ENCODE data around the gene IL22RA1.
A peak's percentile ranks its signal among the peaks of the same experiment; 100 is the strongest.

The IL22RA1 gene, protein sequence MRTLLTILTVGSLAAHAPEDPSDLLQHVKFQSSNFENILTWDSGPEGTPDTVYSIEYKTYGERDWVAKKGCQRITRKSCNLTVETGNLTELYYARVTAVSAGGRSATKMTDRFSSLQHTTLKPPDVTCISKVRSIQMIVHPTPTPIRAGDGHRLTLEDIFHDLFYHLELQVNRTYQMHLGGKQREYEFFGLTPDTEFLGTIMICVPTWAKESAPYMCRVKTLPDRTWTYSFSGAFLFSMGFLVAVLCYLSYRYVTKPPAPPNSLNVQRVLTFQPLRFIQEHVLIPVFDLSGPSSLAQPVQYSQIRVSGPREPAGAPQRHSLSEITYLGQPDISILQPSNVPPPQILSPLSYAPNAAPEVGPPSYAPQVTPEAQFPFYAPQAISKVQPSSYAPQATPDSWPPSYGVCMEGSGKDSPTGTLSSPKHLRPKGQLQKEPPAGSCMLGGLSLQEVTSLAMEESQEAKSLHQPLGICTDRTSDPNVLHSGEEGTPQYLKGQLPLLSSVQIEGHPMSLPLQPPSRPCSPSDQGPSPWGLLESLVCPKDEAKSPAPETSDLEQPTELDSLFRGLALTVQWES

DNA sequence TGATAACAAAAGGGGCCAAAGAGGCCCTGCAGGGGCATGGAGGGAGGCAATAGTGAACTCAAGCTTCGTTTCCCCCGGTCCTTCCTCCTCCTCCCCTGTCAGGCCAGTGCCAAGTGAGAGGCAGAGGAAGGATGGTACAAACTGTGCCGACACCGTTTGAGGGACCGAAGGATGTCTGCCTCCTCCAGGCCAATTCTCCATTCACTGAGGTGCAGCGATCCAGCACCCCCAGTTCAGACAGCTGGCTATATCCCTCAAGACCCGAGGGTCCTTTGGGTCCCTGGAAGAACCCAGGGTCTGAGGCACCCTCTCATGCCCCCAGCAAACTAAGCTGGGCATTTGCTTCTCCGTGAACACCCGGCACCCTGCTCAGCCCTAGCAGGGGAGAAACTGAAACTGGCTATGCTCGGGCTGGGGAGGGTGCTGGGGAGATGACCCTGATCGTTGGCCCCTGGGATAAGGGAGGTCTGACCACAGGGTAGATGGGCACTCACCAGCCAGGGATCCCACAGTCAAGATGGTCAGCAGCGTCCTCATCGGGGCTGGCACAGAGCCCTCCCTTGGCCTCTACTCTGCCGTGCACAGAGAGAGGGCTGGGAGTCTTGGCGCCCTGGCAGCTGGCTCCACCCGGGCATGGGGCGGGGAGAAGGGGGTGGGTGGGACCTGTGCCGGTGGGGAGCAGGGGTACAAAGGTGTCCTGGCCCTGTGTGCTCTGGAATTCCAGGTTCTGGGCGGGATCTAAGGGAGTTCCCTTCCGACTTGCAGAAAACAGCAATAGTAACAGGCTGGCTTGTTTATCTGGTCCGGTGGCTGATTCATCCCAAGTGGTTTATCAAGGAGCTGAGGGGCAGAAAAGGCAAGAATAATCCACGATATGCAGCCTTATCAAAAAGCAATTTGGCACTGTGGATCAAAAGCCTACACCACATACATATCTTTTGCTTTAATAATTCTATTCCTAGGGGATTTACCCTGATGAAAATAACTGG, at the start of gene IL22RA1:
Gene IL22RA1 (minus strand): TSS at position 595 of the 989 bp plus-strand sequence. CDS start 58 bp downstream, at position 537.
- DNase-seq, result no peak

DNA sequence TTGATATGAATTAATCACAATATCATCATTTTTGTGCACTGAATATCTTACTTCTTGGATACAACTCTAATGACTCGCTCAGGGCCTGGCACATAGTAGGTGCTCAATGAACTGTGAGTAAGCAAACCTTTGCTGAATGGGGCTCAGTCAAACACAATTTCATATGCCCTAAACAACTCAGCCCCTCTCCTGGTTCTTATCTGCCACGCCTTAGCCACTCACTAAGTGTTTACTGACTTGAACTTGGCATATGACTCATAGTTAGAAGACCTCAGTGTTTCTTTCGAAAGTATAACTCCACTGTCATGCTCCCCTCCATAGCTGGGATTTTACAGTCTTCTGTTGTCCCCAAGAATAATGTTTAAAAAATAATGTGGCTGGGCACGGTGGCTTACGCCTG, 48.9 kb upstream of the IL22RA1 start:
- peak; percentile 83 for DNase-seq

DNA sequence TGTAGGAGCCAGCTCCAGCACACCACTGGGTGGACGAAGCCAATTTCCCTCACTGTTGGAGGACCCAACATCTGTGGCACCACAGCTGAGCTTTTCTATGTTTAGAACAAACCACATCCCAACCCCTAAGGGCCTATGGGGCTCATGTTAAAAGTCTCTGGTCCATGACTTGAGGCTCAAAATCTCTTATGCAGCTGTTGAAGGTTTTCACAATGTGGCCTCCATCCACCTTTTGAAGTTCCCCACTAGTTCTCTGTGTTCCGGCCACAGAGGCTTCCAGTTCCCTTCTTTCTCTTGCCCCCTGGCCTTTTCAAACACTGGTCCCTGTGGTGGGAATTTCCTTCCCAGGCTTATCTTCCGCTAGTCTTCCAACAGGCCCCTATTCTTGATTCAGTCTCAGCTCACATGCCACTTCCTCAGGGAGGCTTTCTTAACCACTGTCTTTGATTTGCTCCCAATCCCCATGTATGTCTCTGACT, 48.1 kb upstream of the IL22RA1 start:
- DNase-seq, result no peak

DNA sequence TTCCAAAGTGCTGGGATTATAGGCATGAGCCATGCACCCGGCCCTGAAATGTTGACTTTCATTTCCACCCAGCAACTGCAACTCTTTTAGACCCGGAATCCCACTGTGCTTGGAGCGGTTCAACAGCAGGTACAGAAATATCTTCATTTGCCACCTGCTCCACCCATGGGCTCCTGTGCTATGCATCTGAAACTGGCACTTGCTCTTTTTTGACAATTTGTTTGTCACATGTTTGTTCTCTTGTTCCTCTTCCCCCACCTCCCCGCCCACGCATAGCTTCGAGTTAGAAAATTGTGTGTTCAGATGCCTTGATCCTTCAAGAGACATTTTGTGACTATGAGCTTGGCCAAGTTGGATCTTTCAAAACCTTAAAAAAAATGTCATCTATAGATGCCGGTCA, 46.6 kb upstream of the IL22RA1 start:
- peak; percentile 41 for DNase-seq

DNA sequence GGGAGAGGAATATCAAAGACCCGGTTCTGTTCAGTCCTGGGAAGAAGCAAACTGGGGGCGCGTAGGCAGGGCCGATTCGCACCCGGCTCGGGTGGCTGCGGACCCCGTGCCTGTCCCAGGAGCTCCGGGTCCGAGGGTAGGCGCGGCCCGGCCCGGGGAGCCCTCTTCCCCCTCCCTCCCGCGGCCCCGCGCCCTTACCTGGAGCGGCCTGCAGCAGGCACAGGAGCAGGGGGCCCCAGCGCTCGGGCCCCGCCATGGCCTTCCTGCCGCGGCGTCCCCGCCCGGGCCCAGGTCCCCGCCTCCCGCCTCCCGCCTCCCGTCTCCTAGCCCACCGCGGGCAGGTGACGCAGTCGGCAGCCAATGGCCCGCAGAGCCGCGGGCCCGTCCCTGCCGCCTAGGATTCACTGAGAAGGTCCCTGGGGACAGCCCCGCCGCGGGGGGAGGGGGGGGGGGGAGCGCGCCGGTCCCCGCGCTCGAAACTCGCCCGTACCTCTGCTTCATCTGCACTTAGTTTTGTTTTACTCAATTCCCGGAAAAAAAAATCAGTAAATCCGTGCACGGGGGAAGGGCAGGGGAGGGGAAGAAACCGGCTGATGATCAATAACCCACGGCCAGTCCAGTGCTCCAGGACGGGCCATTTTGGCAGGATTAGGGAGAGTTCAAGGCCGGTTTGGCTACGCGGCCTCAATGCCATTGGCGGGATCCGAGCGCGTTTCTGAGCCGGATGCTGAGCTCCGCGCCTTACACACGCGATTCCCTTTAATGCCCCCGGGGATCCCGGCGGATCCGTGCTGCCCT, 44.3 kb upstream of the IL22RA1 start, which contains the start of gene IFNLR1:
Gene IFNLR1 (minus strand): TSS at position 297 of the 798 bp plus-strand sequence. CDS start 41 bp downstream, at position 256.
- DNase-seq, result peak; percentile 72

DNA sequence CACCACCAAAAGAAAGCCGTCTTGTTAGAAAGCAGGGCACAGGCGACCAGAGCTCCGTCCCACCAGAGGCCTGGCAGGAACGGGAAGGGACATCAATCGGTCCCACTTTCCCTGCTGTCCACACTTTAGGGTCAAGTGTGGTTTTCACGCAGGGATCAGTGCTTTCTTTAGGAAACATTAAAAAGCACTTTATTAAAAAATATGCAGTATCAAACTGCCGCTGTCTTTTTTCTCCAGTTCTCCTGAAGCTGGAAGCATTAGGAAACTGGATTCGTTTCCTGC, 43.7 kb upstream of the IL22RA1 start:
- DNase-seq, result no peak

DNA sequence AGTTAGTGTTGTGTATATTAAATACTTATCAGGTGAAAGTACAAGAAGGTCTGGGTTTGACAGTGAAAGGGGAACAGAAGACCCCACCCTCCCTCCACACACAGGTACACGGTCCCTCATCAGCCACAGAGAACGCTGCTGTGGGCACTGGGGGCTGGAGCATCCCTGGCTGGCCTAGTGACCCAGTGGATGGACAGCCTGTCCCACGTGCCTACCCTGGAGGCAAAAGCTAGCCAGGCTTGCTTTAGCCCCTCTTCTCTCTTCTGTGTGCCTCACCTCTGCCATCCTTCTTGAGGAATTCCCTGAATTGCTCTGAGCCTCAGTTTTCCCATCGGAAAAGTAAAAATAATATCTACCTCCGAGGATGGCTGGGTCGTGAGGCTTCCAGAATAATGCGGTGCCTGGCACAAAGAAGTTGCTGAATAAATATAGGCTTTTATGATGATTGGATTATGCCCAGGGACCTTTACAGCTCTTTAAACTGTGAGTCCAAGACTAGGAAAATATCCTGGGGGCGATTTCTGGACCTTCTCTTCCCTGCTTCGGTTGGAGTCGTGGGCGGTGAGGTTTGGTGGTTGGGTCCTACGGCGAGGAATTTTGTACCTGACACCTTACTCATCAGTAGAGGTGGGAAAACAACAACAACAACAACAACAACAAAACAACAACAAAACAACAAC, 43.2 kb upstream of the IL22RA1 start:
- no peak for DNase-seq

DNA sequence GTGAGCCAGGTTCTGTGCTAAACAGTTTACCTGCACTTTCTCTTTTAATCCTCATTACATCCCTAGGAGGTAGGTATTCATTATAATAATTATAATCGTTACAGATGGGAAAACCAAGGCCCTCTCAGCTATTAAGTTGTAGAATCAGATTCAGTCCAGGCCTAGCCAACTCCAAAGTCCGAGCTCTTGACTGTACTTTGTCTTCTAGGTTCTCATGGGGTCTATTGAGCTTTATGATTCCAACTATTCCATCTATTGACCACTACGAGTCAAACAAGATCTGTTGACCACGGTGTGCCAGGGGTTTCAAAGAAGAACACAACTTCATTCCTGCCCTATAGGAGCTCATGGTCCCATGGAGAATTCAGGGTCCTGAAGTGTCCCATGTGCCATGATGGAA, 42.1 kb upstream of the IL22RA1 start:
- no peak for DNase-seq

DNA sequence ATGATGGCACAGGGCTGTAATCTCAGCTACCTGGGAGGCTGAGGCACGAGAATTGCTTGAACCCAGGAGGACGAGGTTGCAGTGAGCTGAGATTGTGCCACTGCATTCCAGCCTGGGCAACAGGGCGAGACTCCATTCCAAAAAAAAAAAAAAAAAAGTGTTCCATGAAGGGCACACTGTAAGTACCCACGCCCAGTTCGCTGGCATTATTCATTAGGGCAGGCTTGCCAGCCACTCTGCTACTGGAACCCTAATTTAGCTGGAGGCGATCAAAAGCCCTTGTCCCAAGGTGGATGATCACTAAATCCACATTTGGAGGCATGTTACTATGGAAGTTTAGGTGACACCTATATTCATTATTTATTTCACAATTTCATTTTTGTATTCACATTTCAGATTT, 39.1 kb upstream of the IL22RA1 start:
- DNase-seq, result no peak

DNA sequence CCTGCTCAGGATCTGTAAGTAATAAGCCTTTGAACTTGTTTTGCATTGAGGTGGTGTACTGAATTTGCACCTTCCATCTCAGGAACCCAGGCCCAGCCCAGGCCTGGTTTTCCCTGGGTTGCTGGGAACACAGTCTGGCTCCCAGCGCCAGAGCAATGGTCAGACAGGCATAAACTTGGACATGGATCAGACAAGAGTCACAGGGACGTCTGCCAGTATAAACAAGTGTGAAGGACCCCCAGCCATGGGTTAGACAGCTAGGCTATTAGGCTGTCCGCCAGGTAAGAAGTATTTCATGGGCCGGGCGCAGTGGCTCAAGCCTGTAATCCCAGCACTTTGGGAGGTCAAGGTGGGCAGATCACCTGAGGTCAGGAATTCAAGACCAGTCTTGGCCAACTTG, 38.7 kb upstream of the IL22RA1 start:
- DNase-seq, result no peak

DNA sequence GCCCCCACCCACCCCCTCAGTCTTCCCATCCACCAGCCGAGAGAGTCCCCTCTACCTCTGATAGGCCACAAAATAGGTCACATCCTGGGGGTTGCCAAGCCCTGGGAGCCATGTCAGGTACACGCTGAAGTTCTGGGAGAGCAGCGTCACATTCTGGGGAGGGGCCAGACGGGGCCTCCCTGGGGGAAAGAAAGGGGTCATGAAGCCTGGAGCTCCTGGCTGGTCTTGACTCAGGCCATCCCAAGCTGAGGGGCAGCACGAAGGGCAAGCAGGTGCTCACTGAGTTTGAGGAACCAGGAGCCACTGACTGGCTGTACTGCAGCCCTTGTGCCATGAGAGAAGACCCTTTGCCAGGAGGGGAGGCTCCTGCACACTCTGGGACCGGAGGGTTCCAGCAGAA, 37.7 kb upstream of the IL22RA1 start:
- no peak for DNase-seq

DNA sequence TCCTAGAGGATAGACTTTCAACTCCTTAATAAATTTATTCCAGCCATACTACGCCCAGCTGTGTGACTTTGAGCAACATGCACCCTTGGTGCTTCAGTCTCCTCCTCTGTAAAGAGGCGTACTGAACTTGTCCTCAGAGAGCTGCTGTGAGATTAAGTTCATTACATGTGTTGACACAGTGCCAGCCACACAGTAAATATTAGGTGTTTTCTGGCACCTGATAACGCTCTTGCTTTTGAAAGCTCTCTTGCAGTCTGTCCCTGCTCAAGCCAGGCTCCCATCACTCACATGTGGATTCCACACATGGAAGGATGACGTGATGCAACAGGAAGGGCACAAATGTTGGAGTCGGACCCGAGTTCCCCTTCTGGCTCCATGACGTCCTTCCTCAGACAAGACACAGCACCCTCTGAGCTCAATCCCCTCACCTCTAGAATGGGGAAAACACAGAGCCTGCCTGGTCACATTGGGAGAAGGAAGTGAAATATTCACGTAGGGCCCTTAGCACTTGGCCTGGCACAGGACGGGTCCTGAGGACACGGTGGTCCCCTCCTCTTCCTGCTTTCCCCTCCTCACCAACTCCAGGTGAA, 36.4 kb upstream of the IL22RA1 start:
- DNase-seq, result no peak

DNA sequence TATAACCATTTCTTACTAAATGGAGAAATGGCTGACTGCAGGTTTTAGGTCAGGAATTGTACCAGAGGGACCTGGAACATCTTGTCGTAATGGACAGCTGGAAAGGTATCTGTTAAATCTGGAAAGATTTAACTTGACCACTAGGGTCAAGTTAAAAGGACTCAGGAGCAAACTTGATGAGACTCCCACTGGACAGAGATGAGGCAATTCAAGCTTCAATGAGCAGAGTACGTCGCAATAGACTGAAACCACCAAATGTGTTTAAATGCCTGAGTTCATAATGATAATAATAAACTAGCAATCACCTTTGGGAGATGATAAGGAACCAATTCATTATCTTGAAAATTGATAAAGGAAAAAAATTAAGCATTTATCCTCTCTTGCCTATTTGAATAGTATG, 35.5 kb upstream of the IL22RA1 start:
- no peak for DNase-seq

DNA sequence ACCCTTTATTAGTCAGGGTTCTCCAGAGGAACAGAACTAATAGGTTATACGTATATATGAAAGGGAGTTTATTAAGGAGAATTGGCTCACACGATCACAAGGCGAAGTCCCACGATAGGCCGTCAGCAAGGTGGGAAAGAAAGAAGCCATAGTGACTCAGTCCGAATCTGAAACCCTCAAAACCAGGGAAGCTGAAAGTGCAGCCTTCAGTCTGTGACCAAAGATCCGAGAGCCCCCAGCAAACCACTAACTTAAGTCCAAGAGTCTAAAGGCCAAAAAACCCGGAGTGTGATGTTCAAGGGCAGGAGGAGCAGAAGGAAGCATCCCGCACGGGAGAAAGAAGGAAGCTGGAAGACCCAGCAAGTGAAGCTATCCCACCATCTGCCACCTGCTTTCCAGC, 34.2 kb upstream of the IL22RA1 start:
- no peak for DNase-seq

DNA sequence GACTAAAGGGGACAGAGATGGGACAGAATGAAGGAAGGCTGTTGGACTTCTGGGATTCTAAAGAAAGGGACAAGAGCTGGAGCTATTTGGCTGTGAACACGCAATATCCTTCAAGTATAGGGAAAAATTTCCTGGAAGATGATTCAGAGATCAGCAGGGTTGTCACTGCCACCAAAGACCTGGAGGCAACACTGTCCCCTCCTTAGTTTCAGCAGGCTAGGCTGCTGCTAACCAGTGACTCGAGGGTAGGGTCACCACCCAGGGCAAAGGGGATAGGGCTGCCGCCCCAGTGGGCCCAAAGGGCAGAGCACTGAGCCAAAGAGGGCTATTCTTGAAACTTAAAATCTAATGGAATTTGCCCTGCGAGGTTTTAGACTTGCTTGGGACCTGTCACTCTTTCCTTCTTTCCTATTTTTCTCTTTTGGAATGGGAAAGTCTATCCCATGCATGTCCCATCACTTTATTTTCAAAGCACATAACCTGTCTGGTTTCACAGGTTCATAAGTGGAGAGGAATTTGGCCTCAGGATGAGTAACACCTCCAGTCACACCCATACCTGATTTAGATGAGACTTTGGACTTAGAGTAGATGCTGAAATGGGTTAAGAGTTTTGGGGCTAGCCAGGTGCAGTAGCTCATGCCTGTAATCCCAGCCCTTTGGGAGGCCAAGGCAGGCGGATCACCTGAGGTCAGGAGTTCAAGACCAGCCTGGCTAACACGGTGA, 32.3 kb upstream of the IL22RA1 start:
- DNase-seq, result no peak

DNA sequence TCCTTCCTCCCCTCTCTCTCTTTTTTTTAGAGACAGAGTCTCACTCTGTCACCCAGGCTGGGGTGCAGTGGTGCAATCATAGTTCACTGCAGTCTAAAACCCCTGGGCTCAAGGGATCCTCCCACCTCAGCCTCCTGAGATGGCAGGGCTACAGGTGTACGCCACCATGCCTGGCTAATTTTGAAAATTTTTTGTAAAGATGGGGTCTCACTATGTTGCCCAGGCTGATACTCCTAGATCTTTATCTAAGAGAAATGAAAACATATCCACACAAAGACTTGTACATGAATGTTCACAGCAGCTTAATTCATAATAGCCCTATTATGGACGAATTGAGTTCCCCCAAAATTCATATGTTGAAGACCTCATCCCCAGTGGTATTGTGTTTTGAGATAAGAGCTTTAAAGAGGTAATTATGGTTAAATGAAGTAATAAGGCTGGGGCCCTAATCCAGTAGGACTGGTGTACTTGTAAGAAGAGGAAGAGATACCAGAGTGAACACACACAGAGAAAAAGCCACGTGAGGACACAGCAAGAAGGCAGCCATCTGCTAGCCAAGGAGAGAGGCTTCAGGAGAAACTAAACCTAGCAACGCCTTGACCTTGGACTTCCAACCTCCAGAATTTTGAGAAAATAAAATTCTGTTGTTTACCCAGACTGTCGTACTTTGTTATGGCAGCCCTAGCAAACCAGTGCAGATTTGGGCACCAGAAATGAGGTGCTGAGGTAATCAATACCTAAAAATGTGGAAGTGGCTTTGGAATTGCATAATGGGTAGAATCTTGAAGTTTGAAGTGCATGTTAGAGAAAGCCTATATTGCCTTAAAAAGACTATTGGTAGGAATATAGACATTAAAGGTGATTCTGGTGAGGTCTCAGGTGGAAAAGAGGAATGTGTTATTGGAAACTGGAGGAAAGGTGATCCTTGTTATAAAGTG, 31.0 kb upstream of the IL22RA1 start:
- DNase-seq, result no peak

DNA sequence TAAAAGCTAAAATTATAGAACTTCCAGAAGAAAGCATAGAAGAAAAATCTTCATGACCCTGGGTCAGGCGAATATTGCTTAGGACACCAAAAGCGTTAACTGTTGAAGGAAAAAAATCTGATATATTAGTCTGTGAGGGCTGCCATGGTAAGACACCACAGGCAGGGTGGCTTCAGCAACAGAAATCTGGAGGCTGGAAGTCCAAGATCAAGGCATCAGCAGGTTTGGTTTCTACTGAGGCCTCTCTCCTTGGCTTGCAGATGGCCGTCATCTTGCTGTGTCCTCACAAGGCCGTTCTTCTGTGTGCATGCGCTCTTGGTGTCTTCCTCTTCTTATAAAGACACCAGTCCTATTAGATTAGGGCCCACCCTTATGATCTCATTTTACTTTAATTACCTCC, 29.7 kb upstream of the IL22RA1 start:
- no peak for DNase-seq

DNA sequence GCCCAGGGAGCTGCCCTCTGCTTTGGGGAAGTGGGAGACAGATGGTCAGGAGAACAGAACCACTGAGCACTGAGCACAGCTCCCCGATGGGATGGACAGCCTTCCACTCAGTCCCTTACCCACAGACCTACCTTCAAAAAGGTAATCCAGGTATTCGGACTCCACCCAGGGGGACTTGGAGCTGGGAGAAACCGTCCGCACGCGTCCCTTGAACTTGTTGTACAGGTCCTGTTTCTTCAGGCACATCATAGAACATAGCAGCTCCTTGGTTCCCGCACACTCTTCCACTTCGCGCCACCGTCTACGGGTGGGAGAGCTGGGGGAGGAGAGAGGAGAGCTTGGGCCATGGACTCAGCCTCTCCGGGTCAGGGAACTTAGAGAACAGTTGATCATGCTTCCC, 26.3 kb upstream of the IL22RA1 start:
- DNase-seq, result no peak

DNA sequence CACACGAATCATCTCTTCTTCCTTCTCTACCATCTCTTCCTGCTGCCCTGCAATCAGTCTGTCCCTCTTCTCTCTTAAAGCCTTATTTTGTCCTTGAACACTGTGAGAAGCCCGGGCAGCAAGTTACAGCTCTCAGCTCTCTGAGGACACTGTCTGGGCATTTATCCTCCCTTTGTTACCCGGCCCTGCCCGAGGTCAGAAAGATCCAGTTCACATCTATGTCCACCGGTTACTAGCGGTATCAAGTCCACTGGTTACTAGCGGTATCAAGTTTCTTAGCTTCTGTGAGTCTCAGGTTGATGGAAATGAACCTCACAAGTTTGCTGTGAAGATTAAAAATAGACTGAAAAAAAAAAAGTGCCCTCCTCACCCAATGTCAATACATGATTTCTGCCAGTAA, 25.3 kb upstream of the IL22RA1 start:
- DNase-seq, result no peak

DNA sequence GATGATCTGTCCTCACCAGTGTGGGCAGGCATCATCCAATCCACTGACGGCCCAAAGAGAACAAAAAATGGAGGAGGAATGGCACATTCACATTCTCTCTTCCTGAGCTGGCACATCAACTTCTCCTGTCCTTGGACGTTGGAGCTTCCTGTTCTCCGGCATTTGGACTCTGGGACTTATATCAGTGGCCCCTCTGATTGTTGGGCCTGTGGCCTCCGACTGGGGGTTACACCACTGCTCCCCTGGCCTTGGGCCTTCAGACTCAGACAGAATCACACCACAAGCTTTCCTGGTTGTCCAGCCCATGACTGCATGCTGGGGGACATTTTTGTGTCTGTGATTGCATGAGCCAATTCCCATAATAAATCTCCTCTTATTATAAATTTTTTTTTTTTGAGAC, 24.1 kb upstream of the IL22RA1 start:
- DNase-seq, result no peak

Data from activated CD4-positive, alpha-beta T cell treated with anti-CD3 and anti-CD28 coated beads, Interleukin-2, Interleukin-6, amounts not matched to agents 100 ng/mL and 50 ng/mL, durations not matched to agents 16 hours and 8 hours (primary cell).